Stimulated activated CD4-positive, alpha-beta T cell treated with anti-CD3 and anti-CD28 coated beads, Interleukin-15, amount 100 ng/mL, for 1 hour (primary cell): ENCODE data around the gene CRABP2.

Experiments used
- DNase-seq, 2 donors: peaks; one replicate each; pipeline ENCODE4 v3.0.0-alpha.2; 2020; ENCODE audit warnings: low read depth in 1 of 2, low spot score in 1 of 2

Gene CRABP2

GRCh38 chr1:156691665-156692440, 13.5 kb downstream of the CRABP2 start:
- no peak for DNase-seq

- DNase-seq, result no peak
These were observed 14.2 kb downstream of the CRABP2 start for GRCh38 chr1:156691191-156691590.

GRCh38 chr1:156690675-156691036, 14.7 kb downstream of the CRABP2 start:
- DNase-seq, result no peak

GRCh38 chr1:156689953-156690674, 15.3 kb downstream of the CRABP2 start:
- no peak for DNase-seq

- peak; percentile 48 to 57 for DNase-seq
These were observed 16.1 kb downstream of the CRABP2 start for GRCh38 chr1:156689035-156689952.

GRCh38 chr1:156684227-156684782, 21.1 kb downstream of the CRABP2 start:
- no peak for DNase-seq

- DNase-seq, result no peak
These were observed 23.1 kb downstream of the CRABP2 start for GRCh38 chr1:156682166-156682890.

GRCh38 chr1:156681196-156681960, 24.0 kb downstream of the CRABP2 start:
- DNase-seq, result no peak

- no peak for DNase-seq
These were observed 25.3 kb downstream of the CRABP2 start for GRCh38 chr1:156680056-156680455.

- DNase-seq, result no peak
These were observed 27.5 kb downstream of the CRABP2 start for GRCh38 chr1:156677616-156678596.

GRCh38 chr1:156676820-156677615, 28.4 kb downstream of the CRABP2 start, which contains the start of gene NES:
Gene NES, minus strand, starts transcription at chr1:156677407. Its CDS starts 143 bp downstream, at chr1:156677264.
- no peak for DNase-seq

GRCh38 chr1:156676114-156676819, 29.1 kb downstream of the CRABP2 start:
- no peak for DNase-seq

GRCh38 chr1:156675210-156676113, 29.9 kb downstream of the CRABP2 start:
- DNase-seq, result no peak

- DNase-seq, result no peak
These were observed 31.8 kb downstream of the CRABP2 start for GRCh38 chr1:156673387-156674121.

- DNase-seq, result no peak
These were observed 33.6 kb downstream of the CRABP2 start for GRCh38 chr1:156671804-156672203.
